Peyer's patch (tissue), 4 donors: Measurements from ENCODE around the gene RBM41. TPM values are rescaled to one million over a fixed set of nuclear protein-coding genes. Genes with fewer than 3 reads are reported as not detected.

Experiments
- DNase-seq, 3 donors: peaks; one replicate each; pipeline ENCODE4 v3.0.0-alpha.2; 2017 to 2019
- H3K27ac ChIP-seq, 4 donors: fragments of 200-600 bp; sonication (generic); one replicate each; pipeline ENCODE4 v1.5.1; 2016 to 2019
- H3K27me3 ChIP-seq, 2 donors: fragments of 200-600 bp; sonication (generic); one replicate each; pipeline ENCODE4 v1.5.1; 2019
- H3K36me3 ChIP-seq, 3 donors: fragments of 200-600 bp; sonication (generic); one replicate each; pipeline ENCODE4 v1.5.1; 2016 to 2019
- H3K4me1 ChIP-seq, 4 donors: fragments of 200-600 bp; sonication (generic); one replicate each; pipeline ENCODE4 v1.5.1; 2016 to 2019
- H3K4me3 ChIP-seq, 4 donors: fragments of 200-600 bp; sonication (generic); 1 replicate in 3 of 4; 2 replicates in 1 of 4; pipeline ENCODE4 v1.5.1; 2016 to 2019; ENCODE audit warnings: mild to moderate bottlenecking in 1 of 4
- H3K9me3 ChIP-seq, 4 donors: fragments of 200-600 bp; sonication (generic); one replicate each; pipeline ENCODE4 v1.5.1; 2016 to 2019; ENCODE audit warnings: mild to moderate bottlenecking in 1 of 4
- POLR2A ChIP-seq, 2 donors: fragments of 450-650 bp; IDR thresholded peaks; one replicate each; pipeline ENCODE4 v1.5.1; 2017; ENCODE audit warnings: antibody characterized with exemption in 2 of 2, mild to moderate bottlenecking in 2 of 2, moderate library complexity in 2 of 2
- total RNA-seq, 4 donors: library from RNA; depleted of rRNA; stranded (reverse); fragments of >200 nt; gene quantifications; one replicate each; pipeline ENCODE4 v1.1.0, GENCODE V29; 2016
- TF ChIP-seq, protein P1 (sequence below), 6 experiments: fragments of 450-650 bp in 4 of 6; fragments of 200-600 bp in 2 of 6; sonication (generic) in 1 of 6; IDR thresholded peaks; one replicate each; pipeline ENCODE4 v1.5.1; 2017 to 2019; ENCODE audit warnings: antibody characterized with exemption in 6 of 6, mild to moderate bottlenecking in 3 of 6, moderate library complexity in 1 of 6

The RBM41 gene
- total RNA-seq, 4 donors from 2014 or later, result 27.8 to 46.2 (median 37.8) TPM

DNA sequence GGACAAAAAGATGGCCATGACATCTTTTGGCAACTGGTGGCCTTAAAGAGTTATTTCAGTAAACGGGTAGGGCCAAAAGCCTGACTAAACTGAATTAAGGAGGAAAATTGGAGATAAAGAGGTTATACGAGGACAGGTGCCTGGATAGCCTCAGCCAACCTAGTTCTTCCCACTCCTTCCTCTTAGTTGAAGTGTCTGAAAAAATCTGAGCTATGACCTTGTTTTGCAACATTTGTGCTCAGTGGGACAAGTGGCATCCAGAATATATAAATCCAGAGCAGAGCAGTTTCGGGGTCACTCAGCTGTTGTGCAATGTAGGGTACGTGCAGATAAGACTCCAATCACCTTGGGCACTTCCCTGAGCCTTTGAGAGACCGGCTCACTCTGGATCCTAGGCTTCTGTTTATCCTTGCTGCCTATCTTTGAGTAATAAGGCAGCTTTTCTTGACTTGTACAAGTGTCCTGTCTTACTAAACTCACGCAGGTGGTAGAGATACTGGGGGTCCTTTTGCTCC is 68.4 kb downstream of the RBM41 start:
- TF ChIP-seq, protein P1, sequence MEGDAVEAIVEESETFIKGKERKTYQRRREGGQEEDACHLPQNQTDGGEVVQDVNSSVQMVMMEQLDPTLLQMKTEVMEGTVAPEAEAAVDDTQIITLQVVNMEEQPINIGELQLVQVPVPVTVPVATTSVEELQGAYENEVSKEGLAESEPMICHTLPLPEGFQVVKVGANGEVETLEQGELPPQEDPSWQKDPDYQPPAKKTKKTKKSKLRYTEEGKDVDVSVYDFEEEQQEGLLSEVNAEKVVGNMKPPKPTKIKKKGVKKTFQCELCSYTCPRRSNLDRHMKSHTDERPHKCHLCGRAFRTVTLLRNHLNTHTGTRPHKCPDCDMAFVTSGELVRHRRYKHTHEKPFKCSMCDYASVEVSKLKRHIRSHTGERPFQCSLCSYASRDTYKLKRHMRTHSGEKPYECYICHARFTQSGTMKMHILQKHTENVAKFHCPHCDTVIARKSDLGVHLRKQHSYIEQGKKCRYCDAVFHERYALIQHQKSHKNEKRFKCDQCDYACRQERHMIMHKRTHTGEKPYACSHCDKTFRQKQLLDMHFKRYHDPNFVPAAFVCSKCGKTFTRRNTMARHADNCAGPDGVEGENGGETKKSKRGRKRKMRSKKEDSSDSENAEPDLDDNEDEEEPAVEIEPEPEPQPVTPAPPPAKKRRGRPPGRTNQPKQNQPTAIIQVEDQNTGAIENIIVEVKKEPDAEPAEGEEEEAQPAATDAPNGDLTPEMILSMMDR (IDR thresholded peaks at IDR 0.05), result no peak
- no peak for TF ChIP-seq POLR2A (IDR thresholded peaks at IDR 0.05)
- H3K36me3 ChIP-seq, result no peaks in the 10 kb centered on the region

DNA sequence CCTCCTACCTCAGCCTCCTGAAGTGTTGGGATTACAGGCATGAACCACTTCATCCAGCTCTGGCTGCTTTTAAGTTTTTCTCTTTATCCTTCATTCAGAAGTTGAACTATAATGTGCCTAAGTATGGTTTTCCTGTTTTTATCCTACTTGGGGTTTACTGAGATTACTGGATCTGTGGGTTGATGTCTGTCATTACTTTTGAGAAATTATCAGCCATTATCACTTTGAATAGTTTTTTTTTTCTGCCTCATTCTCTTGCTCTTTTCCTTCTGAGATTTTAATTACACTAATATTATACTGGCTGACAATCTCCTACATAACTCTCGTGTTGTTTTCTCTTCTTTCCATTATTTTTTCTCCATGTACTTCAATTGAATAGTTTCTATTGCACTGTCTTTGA is 71.0 kb downstream of the RBM41 start:
- no peak overlapping the region for H3K27ac ChIP-seq
- H3K9me3 ChIP-seq, result no peaks in the 10 kb centered on the region
- no peak overlapping the region for H3K4me3 ChIP-seq
- H3K27me3 ChIP-seq, result no peaks in the 10 kb centered on the region
- no peaks in the 10 kb centered on the region for H3K4me1 ChIP-seq
- TF ChIP-seq, protein P1 (IDR thresholded peaks at IDR 0.05), result no peak
- TF ChIP-seq POLR2A (IDR thresholded peaks at IDR 0.05), result no peak
- no peaks in the 10 kb centered on the region for H3K36me3 ChIP-seq
- no peak for DNase-seq

More for the DNA sequence above, 68.4 kb downstream of the RBM41 start:
- Histone ChIP-seq H3K27ac (no peak overlapping the region), H3K9me3 (no peaks in the 10 kb centered on the region), H3K4me1 (no peaks in the 10 kb centered on the region), H3K27me3 (no peaks in the 10 kb centered on the region), H3K4me3 (no peak overlapping the region)
- no peak for DNase-seq

DNA sequence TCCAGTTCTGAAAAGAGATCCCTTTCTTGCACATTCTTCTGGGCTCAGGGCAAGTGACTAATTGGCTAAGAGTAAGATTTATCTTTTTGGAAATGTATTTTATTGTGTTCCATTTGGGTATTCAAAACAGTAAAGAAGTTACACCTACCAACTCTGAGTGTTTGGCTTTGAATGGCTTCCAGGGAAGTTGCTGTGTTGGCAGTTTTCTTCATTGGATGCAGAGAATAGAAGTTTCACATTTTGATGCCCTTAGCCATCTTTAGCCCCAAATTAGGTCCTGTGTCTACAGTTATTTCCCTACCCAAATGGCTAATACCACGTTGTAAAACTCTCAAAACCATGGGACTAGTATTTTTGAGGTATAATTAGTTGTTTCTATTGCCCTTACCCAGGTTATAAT is 88.9 kb downstream of the RBM41 start:
- Histone ChIP-seq H3K27me3 (no peaks in the 10 kb centered on the region), H3K36me3 (no peaks in the 10 kb centered on the region), H3K4me3 (no peak overlapping the region), H3K27ac (no peak overlapping the region), H3K4me1 (no peaks in the 10 kb centered on the region), H3K9me3 (no peaks in the 10 kb centered on the region)
- no peak for TF ChIP-seq POLR2A (IDR thresholded peaks at IDR 0.05)
- TF ChIP-seq, protein P1 (IDR thresholded peaks at IDR 0.05), result no peak
- DNase-seq, result no peak

DNA sequence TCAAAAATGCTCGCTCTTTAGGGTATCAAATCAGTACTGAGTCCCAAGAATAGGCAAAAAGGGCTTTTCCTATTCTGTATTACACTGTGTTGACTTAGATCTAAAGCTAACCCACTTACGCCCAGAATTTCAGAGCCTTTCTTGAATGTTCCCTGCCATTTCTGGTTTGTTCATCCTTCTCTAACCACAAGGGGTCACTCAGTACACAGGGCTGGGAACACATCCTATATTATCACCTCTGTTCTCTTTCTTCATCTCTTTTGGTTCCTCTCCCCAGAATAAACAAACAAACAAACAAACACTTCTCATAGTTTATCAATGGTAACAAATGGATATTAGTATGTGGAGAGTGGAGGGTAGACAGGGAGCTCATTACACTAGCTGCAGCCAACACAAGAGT is 93.1 kb downstream of the RBM41 start:
- no peaks in the 10 kb centered on the region for H3K27me3 ChIP-seq
- TF ChIP-seq POLR2A (IDR thresholded peaks at IDR 0.05), result no peak
- TF ChIP-seq, protein P1 (IDR thresholded peaks at IDR 0.05), result peak in 4 of 6 experiments; percentile 29 to 66 (median 56)
- DNase-seq, result no peak
- no peak overlapping the region for H3K4me3 ChIP-seq
- H3K4me1 ChIP-seq, result no peaks in the 10 kb centered on the region
- H3K9me3 ChIP-seq, result no peaks in the 10 kb centered on the region
- no peaks in the 10 kb centered on the region for H3K36me3 ChIP-seq
- H3K27ac ChIP-seq, result no peak overlapping the region

DNA sequence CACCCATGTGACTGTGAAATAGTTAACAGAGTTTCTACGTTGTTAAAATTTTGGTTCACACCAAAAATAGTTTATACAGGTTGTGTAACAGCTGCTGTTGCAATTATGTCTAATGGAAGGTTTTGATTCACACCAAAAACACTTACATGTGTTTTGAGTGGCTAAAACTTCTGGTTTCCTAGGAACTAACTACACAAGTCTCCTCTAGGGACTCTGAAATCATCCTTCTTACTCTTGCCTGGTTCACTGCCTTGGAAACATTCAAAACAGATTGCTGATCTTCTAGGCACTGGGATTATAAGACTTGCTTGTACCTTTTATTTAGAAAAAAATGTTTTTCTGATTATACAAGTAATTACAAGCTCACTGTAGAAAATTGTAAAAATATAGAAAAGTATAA is 103.7 kb downstream of the RBM41 start:
- TF ChIP-seq, protein P1 (IDR thresholded peaks at IDR 0.05), result no peak
- TF ChIP-seq POLR2A (IDR thresholded peaks at IDR 0.05), result no peak
- Histone ChIP-seq H3K9me3 (no peaks in the 10 kb centered on the region), H3K27ac (no peak overlapping the region), H3K4me1 (no peaks in the 10 kb centered on the region), H3K4me3 (no peak overlapping the region), H3K36me3 (no peaks in the 10 kb centered on the region), H3K27me3 (no peaks in the 10 kb centered on the region)
- no peak for DNase-seq

Other genes starting within 250 kb of the RBM41 start
- gene RIPPLY1, start 215.5 kb downstream of the RBM41 start, total RNA-seq, result not detected
- gene CLDN2, start 198.4 kb downstream of the RBM41 start, total RNA-seq, result 10 to 100 TPM in 3 of 4 donors, 1 to 10 TPM in 1; 9.9 to 86.5 (median 36.0) TPM
- 10 to 100 TPM in 2 of 4 donors, 1 to 10 TPM in 2; 5.9 to 47.9 (median 10.4) TPM for gene MORC4, start 118.6 kb downstream of the RBM41 start, total RNA-seq
- gene NUP62CL, start 87.6 kb upstream of the RBM41 start, total RNA-seq, result 10 to 100 TPM in 2 of 4 donors, 1 to 10 TPM in 1, not detected in 1; 1.2 to 26.4 (median 11.9) TPM
- not detected for gene DNAAF6, start 87.8 kb upstream of the RBM41 start, total RNA-seq